H9 (cell line): ENCODE results near the gene USP26. TPM values are rescaled to one million over a fixed set of nuclear protein-coding genes. Genes with fewer than 3 reads are reported as not detected.

Experiments used
- DNase-seq: peaks from one replicate; pipeline ENCODE4 v3.0.0-alpha.2; 2017
- H2AFZ ChIP-seq: one replicate; pipeline ENCODE4 v1.6.1; 2013; ENCODE audit warnings: mild to moderate bottlenecking, low read length, control low read depth, moderate library complexity
- H2AK5ac ChIP-seq: 2 replicates; pipeline ENCODE4 v1.6.1; 2013; ENCODE audit warnings: low read length, control low read depth, mixed read lengths; ENCODE audit not compliant: insufficient read length
- H2BK120ac ChIP-seq: one replicate; pipeline ENCODE4 v1.6.1; 2013; ENCODE audit warnings: low read depth, mild to moderate bottlenecking, low read length, control low read depth, inconsistent platforms; ENCODE audit not compliant: poor library complexity, severe bottlenecking
- H2BK12ac ChIP-seq: 2 replicates; pipeline ENCODE4 v1.6.1; 2013; ENCODE audit warnings: low read length, control low read depth, mixed read lengths, low read depth; ENCODE audit not compliant: insufficient read length
- H2BK15ac ChIP-seq: 2 replicates; pipeline ENCODE4 v1.6.1; 2013; ENCODE audit warnings: low read depth, low read length, control low read depth
- H2BK20ac ChIP-seq: one replicate; pipeline ENCODE4 v1.6.1; 2013; ENCODE audit warnings: low read depth, mild to moderate bottlenecking, low read length, control low read depth, inconsistent platforms; ENCODE audit not compliant: poor library complexity, severe bottlenecking
- H2BK5ac ChIP-seq: 2 replicates; pipeline ENCODE4 v1.6.1; 2013; ENCODE audit warnings: low read length, control low read depth, mixed read lengths; ENCODE audit not compliant: insufficient read length
- H3K14ac ChIP-seq: 2 replicates; pipeline ENCODE4 v1.6.1; 2013; ENCODE audit warnings: low read length, control low read depth; ENCODE audit not compliant: insufficient read depth
- H3K18ac ChIP-seq: 2 replicates; pipeline ENCODE4 v1.6.1; 2013; ENCODE audit warnings: low read depth, mild to moderate bottlenecking, mixed read lengths, low read length, control low read depth; ENCODE audit not compliant: insufficient read length
- H3K23ac ChIP-seq: 2 replicates; pipeline ENCODE4 v1.6.1; 2013; ENCODE audit warnings: low read length, control low read depth, mixed read lengths, low read depth; ENCODE audit not compliant: insufficient read length
- H3K23me2 ChIP-seq: 2 replicates; pipeline ENCODE4 v1.6.1; 2013; ENCODE audit warnings: low read depth, mild to moderate bottlenecking, mixed read lengths, low read length, control low read depth; ENCODE audit not compliant: insufficient read length, poor library complexity, severe bottlenecking
- H3K27ac ChIP-seq: 2 replicates; pipeline ENCODE4 v1.5.1; 2013; ENCODE audit warnings: low read length, control low read depth, mixed read lengths, low read depth; ENCODE audit not compliant: insufficient read length
- H3K27me3 ChIP-seq: 2 replicates; pipeline ENCODE4 v1.6.1; 2013; ENCODE audit warnings: low read length, control low read depth, inconsistent platforms; ENCODE audit not compliant: insufficient read depth
- H3K4ac ChIP-seq: 2 replicates; pipeline ENCODE4 v1.6.1; 2013; ENCODE audit warnings: low read depth, mild to moderate bottlenecking, control low read depth, inconsistent platforms, low read length, moderate library complexity
- H3K4me1 ChIP-seq: 2 replicates; pipeline ENCODE4 v1.6.1; 2013; ENCODE audit warnings: low read length, control low read depth, inconsistent platforms; ENCODE audit not compliant: insufficient read depth
- H3K4me2 ChIP-seq: 2 replicates; pipeline ENCODE4 v1.6.1; 2013; ENCODE audit warnings: low read length, control low read depth, mixed read lengths; ENCODE audit not compliant: insufficient read length, insufficient read depth
- H3K56ac ChIP-seq: 2 replicates; pipeline ENCODE4 v1.6.1; 2013; ENCODE audit warnings: low read depth, mild to moderate bottlenecking, mixed read lengths, low read length, control low read depth; ENCODE audit not compliant: insufficient read length
- H3K79me1 ChIP-seq: 2 replicates; pipeline ENCODE4 v1.6.1; 2013; ENCODE audit warnings: low read depth, mild to moderate bottlenecking, moderate library complexity, low read length, control low read depth, inconsistent platforms; ENCODE audit not compliant: insufficient read depth, poor library complexity, severe bottlenecking
- H3K79me2 ChIP-seq: 2 replicates; pipeline ENCODE4 v1.6.1; 2013; ENCODE audit warnings: low read length, control low read depth, inconsistent platforms; ENCODE audit not compliant: insufficient read depth
- H3K9ac ChIP-seq: 2 replicates; pipeline ENCODE4 v1.6.1; 2013; ENCODE audit warnings: low read length, control low read depth, mixed read lengths; ENCODE audit not compliant: insufficient read length; ENCODE audit errors: extremely low read depth
- H3K9me3 ChIP-seq: one replicate; pipeline ENCODE4 v1.6.1; 2013; ENCODE audit warnings: low read depth, low read length, inconsistent platforms; ENCODE audit not compliant: control insufficient read depth
- H3T11ph ChIP-seq: one replicate; pipeline ENCODE4 v1.6.1; 2013; ENCODE audit warnings: mild to moderate bottlenecking, low read length, control low read depth, inconsistent platforms
- H4K20me1 ChIP-seq: one replicate; pipeline ENCODE4 v1.6.1; 2013; ENCODE audit not compliant: control insufficient read depth, insufficient read length, insufficient read depth
- H4K5ac ChIP-seq: 2 replicates; pipeline ENCODE4 v1.6.1; 2013; ENCODE audit warnings: low read depth, mild to moderate bottlenecking, mixed read lengths, low read length, control low read depth; ENCODE audit not compliant: insufficient read length
- H4K8ac ChIP-seq: replicated peaks from 2 replicates; pipeline ENCODE4 v1.6.1; 2013; ENCODE audit warnings: low read length, control low read depth, mixed read lengths, low read depth; ENCODE audit not compliant: insufficient read length
- H4K91ac ChIP-seq: 2 replicates; pipeline ENCODE4 v1.6.1; 2013; ENCODE audit warnings: low read depth, mild to moderate bottlenecking, moderate library complexity, mixed read lengths, low read length, control low read depth; ENCODE audit not compliant: insufficient read length
- H3K27ac Mint-ChIP-seq, 3 experiments: 2 replicates in 2 of 3; 3 replicates in 1 of 3; pipeline ENCODE4 v1.8.0; 2020 to 2021; ENCODE audit warnings: mixed read lengths in 3 of 3, mild to moderate bottlenecking in 1 of 3, moderate library complexity in 1 of 3
- H3K27me3 Mint-ChIP-seq: 2 replicates; pipeline ENCODE4 v1.8.0; 2021; ENCODE audit warnings: low read depth, mild to moderate bottlenecking, moderate library complexity, mixed read lengths
- H3K36me3 Mint-ChIP-seq, 3 experiments: 2 replicates in 2 of 3; 3 replicates in 1 of 3; pipeline ENCODE4 v1.8.0; 2020 to 2021; ENCODE audit warnings: low read depth in 3 of 3, mixed read lengths in 3 of 3; ENCODE audit not compliant: insufficient read depth in 1 of 3
- H3K4me1 Mint-ChIP-seq, 2 experiments: 2 replicates each; pipeline ENCODE4 v1.8.0; 2020; ENCODE audit warnings: mixed read lengths in 2 of 2
- H3K4me3 Mint-ChIP-seq, 2 experiments: 2 replicates in 1 of 2; 3 replicates in 1 of 2; pipeline ENCODE4 v1.8.0; 2020 to 2021; ENCODE audit warnings: mild to moderate bottlenecking in 2 of 2, mixed read lengths in 2 of 2, moderate library complexity in 1 of 2
- H3K9me3 Mint-ChIP-seq, 2 experiments: 2 replicates in 1 of 2; 3 replicates in 1 of 2; pipeline ENCODE4 v1.8.0; 2020; ENCODE audit warnings: mild to moderate bottlenecking in 2 of 2, mixed read lengths in 2 of 2, moderate library complexity in 1 of 2
- WGBS: extraction: QIAGEN DNeasy Blood & Tissue Kit; methylation state at CpG from one replicate; pipeline ENCODE4 v1.1.7; 2013; ENCODE audit warnings: missing lambda C conversion rate, low lambda C conversion rate, mixed read lengths; ENCODE audit not compliant: insufficient read length; ENCODE audit errors: extremely low coverage; 5-methylcytosine and 5-hydroxymethylcytosine counted together
- long read RNA-seq: library from polyadenylated mRNA; unstranded; transcript quantifications from one replicate; pipeline ENCODE4 v2.0.0, GENCODE V29; 2020
- total RNA-seq: library from RNA; stranded (reverse); gene quantifications from 2 replicates; pipeline ENCODE4 v1.2.1, GENCODE V29; 2021
- TF ChIP-seq, protein P1 (sequence below): fragments of 200-600 bp; sonication (generic); conservative IDR thresholded peaks from 3 replicates; pipeline ENCODE4 v1.8.0; 2021; ENCODE audit warnings: antibody characterized with exemption, mild to moderate bottlenecking

The USP26 gene, protein sequence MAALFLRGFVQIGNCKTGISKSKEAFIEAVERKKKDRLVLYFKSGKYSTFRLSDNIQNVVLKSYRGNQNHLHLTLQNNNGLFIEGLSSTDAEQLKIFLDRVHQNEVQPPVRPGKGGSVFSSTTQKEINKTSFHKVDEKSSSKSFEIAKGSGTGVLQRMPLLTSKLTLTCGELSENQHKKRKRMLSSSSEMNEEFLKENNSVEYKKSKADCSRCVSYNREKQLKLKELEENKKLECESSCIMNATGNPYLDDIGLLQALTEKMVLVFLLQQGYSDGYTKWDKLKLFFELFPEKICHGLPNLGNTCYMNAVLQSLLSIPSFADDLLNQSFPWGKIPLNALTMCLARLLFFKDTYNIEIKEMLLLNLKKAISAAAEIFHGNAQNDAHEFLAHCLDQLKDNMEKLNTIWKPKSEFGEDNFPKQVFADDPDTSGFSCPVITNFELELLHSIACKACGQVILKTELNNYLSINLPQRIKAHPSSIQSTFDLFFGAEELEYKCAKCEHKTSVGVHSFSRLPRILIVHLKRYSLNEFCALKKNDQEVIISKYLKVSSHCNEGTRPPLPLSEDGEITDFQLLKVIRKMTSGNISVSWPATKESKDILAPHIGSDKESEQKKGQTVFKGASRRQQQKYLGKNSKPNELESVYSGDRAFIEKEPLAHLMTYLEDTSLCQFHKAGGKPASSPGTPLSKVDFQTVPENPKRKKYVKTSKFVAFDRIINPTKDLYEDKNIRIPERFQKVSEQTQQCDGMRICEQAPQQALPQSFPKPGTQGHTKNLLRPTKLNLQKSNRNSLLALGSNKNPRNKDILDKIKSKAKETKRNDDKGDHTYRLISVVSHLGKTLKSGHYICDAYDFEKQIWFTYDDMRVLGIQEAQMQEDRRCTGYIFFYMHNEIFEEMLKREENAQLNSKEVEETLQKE
- total RNA-seq, result not detected in 2 replicates
- long read RNA-seq, result 0 reads

DNA sequence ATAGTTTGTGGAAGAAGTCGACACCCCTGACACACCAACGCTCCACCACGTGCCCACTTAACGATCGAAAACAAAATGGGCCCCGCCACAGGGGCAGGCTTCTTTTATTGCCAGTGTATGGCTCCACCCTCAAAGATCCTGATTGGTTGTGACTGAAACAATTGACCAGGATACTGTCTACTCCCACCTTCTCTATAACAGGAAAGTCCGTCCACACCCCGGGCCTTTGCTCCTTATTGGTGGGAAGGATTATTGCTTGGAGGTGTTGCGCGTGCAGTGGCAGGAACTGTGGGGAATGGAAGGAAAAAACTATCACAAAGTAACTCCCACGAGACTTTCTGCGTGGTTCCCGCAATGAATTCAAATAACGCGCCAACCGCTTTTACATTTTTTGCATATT is at the start of gene USP26:
Gene USP26, minus strand, starts transcription at position 79 of the 400 bp plus-strand sequence. CDS start 68,889 bp downstream, outside the sequence.
- Histone ChIP-seq H3K79me2 (no peaks in the 10 kb centered on the region), H3K9ac (no peak within 1 kb of the TSS), H3K23me2 (no peaks in the 10 kb centered on the region), H3K9me3 (no peaks in the 10 kb centered on the region), H3K27ac (no peak within 1 kb of the TSS), H4K91ac (no peak within 1 kb of the TSS), H3T11ph (no peak within 1 kb of the TSS), H3K23ac (no peak within 1 kb of the TSS), H3K27me3 (no peaks in the 10 kb centered on the region), H3K4me1 (no peaks in the 10 kb centered on the region), H2BK12ac (no peak within 1 kb of the TSS), H3K4me2 (no peak within 1 kb of the TSS), H4K8ac (no peak within 1 kb of the TSS), H2BK20ac (no peak within 1 kb of the TSS), H2BK120ac (no peak within 1 kb of the TSS), H2BK15ac (no peak within 1 kb of the TSS), H3K4ac (no peak within 1 kb of the TSS), H2AK5ac (no peak within 1 kb of the TSS), H4K20me1 (no peaks in the 10 kb centered on the region), H3K79me1 (no peaks in the 10 kb centered on the region), H3K14ac (no peak within 1 kb of the TSS), H2AFZ (no peak within 1 kb of the TSS), H3K56ac (no peak within 1 kb of the TSS), H3K18ac (no peak within 1 kb of the TSS), H4K5ac (no peak within 1 kb of the TSS), H2BK5ac (no peak within 1 kb of the TSS)
- TF ChIP-seq, protein P1, sequence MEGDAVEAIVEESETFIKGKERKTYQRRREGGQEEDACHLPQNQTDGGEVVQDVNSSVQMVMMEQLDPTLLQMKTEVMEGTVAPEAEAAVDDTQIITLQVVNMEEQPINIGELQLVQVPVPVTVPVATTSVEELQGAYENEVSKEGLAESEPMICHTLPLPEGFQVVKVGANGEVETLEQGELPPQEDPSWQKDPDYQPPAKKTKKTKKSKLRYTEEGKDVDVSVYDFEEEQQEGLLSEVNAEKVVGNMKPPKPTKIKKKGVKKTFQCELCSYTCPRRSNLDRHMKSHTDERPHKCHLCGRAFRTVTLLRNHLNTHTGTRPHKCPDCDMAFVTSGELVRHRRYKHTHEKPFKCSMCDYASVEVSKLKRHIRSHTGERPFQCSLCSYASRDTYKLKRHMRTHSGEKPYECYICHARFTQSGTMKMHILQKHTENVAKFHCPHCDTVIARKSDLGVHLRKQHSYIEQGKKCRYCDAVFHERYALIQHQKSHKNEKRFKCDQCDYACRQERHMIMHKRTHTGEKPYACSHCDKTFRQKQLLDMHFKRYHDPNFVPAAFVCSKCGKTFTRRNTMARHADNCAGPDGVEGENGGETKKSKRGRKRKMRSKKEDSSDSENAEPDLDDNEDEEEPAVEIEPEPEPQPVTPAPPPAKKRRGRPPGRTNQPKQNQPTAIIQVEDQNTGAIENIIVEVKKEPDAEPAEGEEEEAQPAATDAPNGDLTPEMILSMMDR, result no peak
- no peaks in the 10 kb centered on the region; the same call in 1 of the 2 replicates for H3K27me3 Mint-ChIP-seq
- H3K4me3 Mint-ChIP-seq, result no peak within 1 kb of the TSS
- H3K4me1 Mint-ChIP-seq, result no peaks in the 10 kb centered on the region
- no peaks in the 10 kb centered on the region for H3K36me3 Mint-ChIP-seq
- WGBS, result no CpG with 5 or more reads among the region's 16 CpGs
- H3K9me3 Mint-ChIP-seq, result no peaks in the 10 kb centered on the region
- no peak within 1 kb of the TSS for H3K27ac Mint-ChIP-seq
- DNase-seq, result no peak
